Left lung (tissue), 10 donors: ENCODE measurements around the gene RSPO3. TPM values are rescaled to one million over a fixed set of nuclear protein-coding genes. Genes with fewer than 3 reads are reported as not detected.
"Not testable (repeated sequence)": the region's sequence is repeated elsewhere in the genome, so short reads cannot be mapped to it uniquely, and the experiment has no call there.

Experiments used
- ATAC-seq: fragments of 200-7000 bp; cut with Tn5 transposase; one replicate; pipeline ENCODE4 v1.9.1; 2020; ENCODE audit warnings: moderate library complexity
- DNase-seq, 4 donors: peaks; one replicate each; pipeline ENCODE4 v3.0.0-alpha.2; 2013 to 2020
- H3K27ac ChIP-seq, 2 donors: fragments of 200-600 bp; sonication (generic) in 1 of 2; one replicate each; pipeline versions ENCODE4 v1.5.0 to v1.8.0; 2020 to 2021
- H3K27me3 ChIP-seq, 2 donors: fragments of 200-600 bp; sonication (generic) in 1 of 2; one replicate each; pipeline versions ENCODE4 v1.5.0 to v1.8.0; 2020 to 2021
- H3K36me3 ChIP-seq, 2 donors: fragments of 200-600 bp; sonication (generic) in 1 of 2; one replicate each; pipeline versions ENCODE4 v1.5.0 to v1.8.0; 2020 to 2021
- H3K4me1 ChIP-seq, 2 donors: fragments of 200-600 bp; one replicate each; pipeline ENCODE4 v1.8.0; 2021
- H3K4me3 ChIP-seq, 2 donors: fragments of 200-600 bp; sonication (generic) in 1 of 2; one replicate each; pipeline versions ENCODE4 v1.5.0 to v1.8.0; 2020 to 2021; ENCODE audit warnings: mild to moderate bottlenecking in 1 of 2
- H3K9me3 ChIP-seq, 2 donors: fragments of 200-600 bp; sonication (generic) in 1 of 2; one replicate each; pipeline versions ENCODE4 v1.5.0 to v1.8.0; 2020 to 2021
- CTCF ChIP-seq, 2 donors: fragments of 200-600 bp; sonication (generic) in 1 of 2; IDR thresholded peaks; one replicate each; pipeline versions ENCODE4 v1.5.0 to v1.8.0; 2021; ENCODE audit warnings: antibody characterized with exemption in 2 of 2
- intact Hi-C, 2 donors: fragments of 100-400 bp; cut with DNase I; formaldehyde crosslinking; loops; one replicate each; pipeline versions ENCODE4 v1.11.2 to v1.14.2; 2022
- polyA plus RNA-seq, 6 donors: library from polyadenylated mRNA; unstranded; fragments of 120-200 nt; gene quantifications; one replicate each; pipeline ENCODE4 v1.2.1, GENCODE V29; 2013; ENCODE audit not compliant: insufficient read length in 6 of 6
- total RNA-seq, 2 donors: library from RNA; stranded (reverse); fragmentation: NEBNext Ultra II Directional; extraction: Animal tissue kit (Norgen Biotek cat#: 25700); gene quantifications; one replicate each; pipeline ENCODE4 v1.2.1, GENCODE V29; 2021
- donor health status: DM: no; HTN: yes; CAD: no.
- donor health status: DM: no; HTN: no; CAD: no.

Gene RSPO3
- total and polyA plus RNA-seq, 8 donors, result 4.9 to 12.9 (median 5.9) TPM

DNA sequence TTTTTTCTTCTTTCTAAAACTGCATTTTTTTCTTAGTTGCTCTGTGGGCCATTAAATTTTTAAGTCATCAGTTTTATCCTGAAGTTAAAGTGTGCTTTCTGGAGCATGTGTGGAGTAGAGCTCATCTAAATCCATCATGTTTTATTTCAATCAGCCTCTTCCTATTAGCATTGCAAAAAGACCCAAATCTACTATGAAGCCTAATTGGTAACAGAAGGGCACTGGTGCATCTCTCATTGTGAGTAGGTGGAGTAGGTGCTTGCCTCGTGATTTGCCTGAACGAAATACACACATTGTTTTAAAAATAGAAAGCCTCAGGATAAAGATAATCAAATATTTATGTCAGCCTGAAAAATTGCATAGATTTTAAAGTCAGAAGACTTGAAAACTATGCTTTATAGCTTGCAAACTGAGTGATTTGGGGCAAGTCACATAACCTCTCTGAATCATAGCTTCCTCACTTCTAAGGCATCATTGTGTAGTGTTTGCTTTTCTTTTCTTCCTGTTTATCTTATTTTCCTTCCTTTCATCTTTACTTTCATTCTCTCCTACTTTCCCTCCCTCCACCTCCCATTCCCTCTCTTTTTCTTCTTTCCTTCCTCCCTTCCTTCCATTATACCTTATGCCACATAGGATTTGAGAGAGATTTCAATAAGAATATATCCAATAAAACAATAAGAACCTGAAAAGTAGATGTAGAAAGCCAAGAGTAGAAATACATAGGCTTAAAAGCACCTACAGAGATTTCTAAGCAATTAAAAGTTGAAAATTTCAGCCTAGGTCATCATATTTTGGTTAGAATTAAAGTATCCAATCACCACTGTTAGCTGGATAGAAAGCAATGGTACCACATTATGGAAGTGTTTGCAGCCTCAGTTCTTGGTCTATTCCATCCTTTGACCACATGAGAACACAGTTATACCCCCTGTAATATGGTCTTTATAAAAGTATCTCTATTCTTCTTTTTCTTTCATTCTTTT lies 98.6 kb downstream of the RSPO3 start:
- Histone ChIP-seq H3K4me1 (no peaks in the 10 kb centered on the region), H3K27ac (no peak overlapping the region), H3K9me3 (no peaks in the 10 kb centered on the region), H3K36me3 (no peaks in the 10 kb centered on the region), H3K27me3 (no peaks in the 10 kb centered on the region), H3K4me3 (no peak overlapping the region)
- DNase-seq, result no peak
- intact Hi-C loops, result no loop called here
- ATAC-seq, result no peak
- TF ChIP-seq CTCF (IDR thresholded peaks at IDR 0.05), result no peak

- no peak for ATAC-seq
- no peak for DNase-seq
- no peaks in the 10 kb centered on the region for H3K9me3 ChIP-seq
- no peaks in the 10 kb centered on the region for H3K4me1 ChIP-seq
- no peaks in the 10 kb centered on the region for H3K27me3 ChIP-seq
- H3K27ac ChIP-seq, result no peak overlapping the region
- H3K36me3 ChIP-seq, result no peaks in the 10 kb centered on the region
- intact Hi-C loops, result no loop called here
- no peak for TF ChIP-seq CTCF (IDR thresholded peaks at IDR 0.05)
- H3K4me3 ChIP-seq, result no peak overlapping the region
Measured at GRCh38 chr6:127219869-127220268, 101.4 kb downstream of the RSPO3 start.

GRCh38 chr6:127221201-127221600 lies 102.7 kb downstream of the RSPO3 start:
- Histone ChIP-seq H3K4me3 (no peak overlapping the region), H3K27me3 (no peaks in the 10 kb centered on the region), H3K27ac (no peak overlapping the region), H3K4me1 (no peaks in the 10 kb centered on the region), H3K36me3 (no peaks in the 10 kb centered on the region), H3K9me3 (no peaks in the 10 kb centered on the region)
- TF ChIP-seq CTCF (IDR thresholded peaks at IDR 0.05), result no peak
- no peak for ATAC-seq
- DNase-seq, result no peak
- intact Hi-C loops, result no loop called here

- ATAC-seq, result no peak
- no peak for TF ChIP-seq CTCF (IDR thresholded peaks at IDR 0.05)
Measured at GRCh38 chr6:127222418-127222817, 103.9 kb downstream of the RSPO3 start.

DNA sequence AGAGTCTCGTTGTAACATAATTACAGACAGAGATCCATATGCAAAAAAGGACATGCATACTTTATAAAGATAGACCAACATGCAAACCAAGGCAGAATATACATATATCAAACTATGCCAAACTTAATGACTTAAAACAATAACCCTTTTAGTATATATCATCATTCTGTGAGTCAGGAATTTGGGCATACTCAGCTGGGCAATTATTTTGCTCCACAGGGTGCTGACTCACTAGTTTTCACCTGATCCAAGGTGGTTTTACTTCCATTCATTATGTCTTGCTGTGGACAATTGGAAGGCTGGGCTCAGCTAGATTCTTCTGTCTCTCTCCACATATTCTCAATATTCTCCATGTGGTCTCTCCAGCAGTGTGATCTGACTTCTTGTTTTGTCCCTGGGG lies 107.0 kb downstream of the RSPO3 start:
- intact Hi-C loops, result no loop called here
- H3K4me3 ChIP-seq, result no peak overlapping the region
- DNase-seq, result no peak
- no peak overlapping the region for H3K27ac ChIP-seq
- H3K9me3 ChIP-seq, result peaks cover 0 to 8% of the 10 kb centered on the region in 2 donors
- no peaks in the 10 kb centered on the region for H3K27me3 ChIP-seq
- TF ChIP-seq CTCF (IDR thresholded peaks at IDR 0.05), result no peak
- no peak for ATAC-seq
- H3K4me1 ChIP-seq, result no peaks in the 10 kb centered on the region
- no peaks in the 10 kb centered on the region for H3K36me3 ChIP-seq

More at GRCh38 chr6:127222418-127222817, 103.9 kb downstream of the RSPO3 start:
- no peaks in the 10 kb centered on the region for H3K4me1 ChIP-seq
- H3K27me3 ChIP-seq, result no peaks in the 10 kb centered on the region
- H3K9me3 ChIP-seq, result no peaks in the 10 kb centered on the region
- DNase-seq, result no peak
- intact Hi-C loops, result no loop called here
- H3K4me3 ChIP-seq, result no peak overlapping the region
- H3K27ac ChIP-seq, result no peak overlapping the region
- H3K36me3 ChIP-seq, result no peaks in the 10 kb centered on the region

DNA sequence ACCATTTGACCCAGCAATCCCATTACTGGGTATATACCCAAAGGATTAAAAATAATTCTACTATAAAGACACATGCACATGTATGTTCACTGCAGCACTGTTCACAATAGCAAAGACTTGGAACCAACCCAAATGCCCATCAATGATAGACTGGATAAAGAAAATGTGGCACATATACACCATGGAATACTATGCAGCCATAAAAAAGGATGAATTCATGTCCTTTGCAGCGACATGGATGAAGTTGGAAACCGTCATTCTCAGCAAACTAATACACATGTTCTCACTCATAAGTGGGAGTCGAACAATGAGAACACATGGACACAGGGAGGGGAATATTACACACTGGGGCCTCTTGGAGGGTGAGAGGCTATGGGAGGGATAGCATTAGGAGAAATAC lies 115.3 kb downstream of the RSPO3 start:
- H3K4me1 ChIP-seq, H3K4me3 ChIP-seq, H3K27me3 ChIP-seq, H3K27ac ChIP-seq, ATAC-seq, H3K36me3 ChIP-seq, DNase-seq, intact Hi-C loops: not testable (repeated sequence)
- peaks cover 0 to 28% of the 10 kb centered on the region in 2 donors for H3K9me3 ChIP-seq
